Mesenchymal stem cell (in vitro differentiated cells and primary cell): Measurements from ENCODE around the gene HECTD4.

Experiments used
- DNase-seq: peaks from one replicate; pipeline ENCODE4 v3.0.0-alpha.2; 2013
- H2AFZ ChIP-seq: one replicate; pipeline ENCODE4 v1.6.1; 2013; ENCODE audit warnings: low read depth, mild to moderate bottlenecking, control low read depth, inconsistent platforms, low read length, moderate library complexity
- H2AK5ac ChIP-seq: 2 replicates; pipeline ENCODE4 v1.6.1; 2013; ENCODE audit warnings: low read length, moderate library complexity, mild to moderate bottlenecking, inconsistent platforms; ENCODE audit not compliant: severe bottlenecking
- H2BK120ac ChIP-seq: one replicate; pipeline ENCODE4 v1.6.1; 2013; ENCODE audit warnings: low read depth, mild to moderate bottlenecking, inconsistent platforms, low read length, moderate library complexity
- H2BK12ac ChIP-seq, 2 experiments: one replicate each; pipeline ENCODE4 v1.6.1; 2013; ENCODE audit warnings: inconsistent platforms in 2 of 2, low read length in 2 of 2, mild to moderate bottlenecking in 2 of 2, moderate library complexity in 2 of 2, control low read depth in 1 of 2
- H2BK15ac ChIP-seq: one replicate; pipeline ENCODE4 v1.6.1; 2013; ENCODE audit warnings: mild to moderate bottlenecking, low read depth, inconsistent platforms; ENCODE audit not compliant: poor library complexity, severe bottlenecking
- H2BK5ac ChIP-seq: 2 replicates; pipeline ENCODE4 v1.6.1; 2013; ENCODE audit warnings: low read depth, mild to moderate bottlenecking, low read length, control low read depth, inconsistent platforms; ENCODE audit not compliant: poor library complexity, severe bottlenecking
- H3K14ac ChIP-seq, 2 experiments: one replicate each; pipeline ENCODE4 v1.6.1; 2013; ENCODE audit warnings: inconsistent platforms in 2 of 2, low read length in 2 of 2, control low read depth in 1 of 2, mild to moderate bottlenecking in 1 of 2, moderate library complexity in 1 of 2
- H3K18ac ChIP-seq, 2 experiments: one replicate each; pipeline ENCODE4 v1.6.1; 2013; ENCODE audit warnings: inconsistent platforms in 2 of 2, low read length in 2 of 2, control low read depth in 1 of 2, low read depth in 1 of 2, mild to moderate bottlenecking in 1 of 2
- H3K23ac ChIP-seq, 2 experiments: one replicate each; pipeline ENCODE4 v1.6.1; 2013; ENCODE audit warnings: inconsistent platforms in 2 of 2, low read length in 2 of 2, mild to moderate bottlenecking in 2 of 2, moderate library complexity in 2 of 2, control low read depth in 1 of 2
- H3K27ac ChIP-seq: 2 replicates; pipeline ENCODE4 v1.5.1; 2013; ENCODE audit warnings: mild to moderate bottlenecking, moderate library complexity, low read length, control low read depth, inconsistent platforms; ENCODE audit not compliant: poor library complexity, severe bottlenecking
- H3K27me3 ChIP-seq, 2 experiments: 2 replicates each; pipeline versions ENCODE4 v1.6.1 to v1.7.0; 2013; ENCODE audit warnings: low read length in 2 of 2, mild to moderate bottlenecking in 2 of 2, moderate library complexity in 2 of 2, control low read depth in 1 of 2, inconsistent platforms in 1 of 2; ENCODE audit not compliant: control insufficient read depth in 1 of 2, insufficient read depth in 1 of 2
- H3K36me3 ChIP-seq, 2 experiments: 2 replicates each; pipeline versions ENCODE4 v1.6.1 to v1.7.0; 2013; ENCODE audit warnings: low read length in 2 of 2, control low read depth in 1 of 2, inconsistent platforms in 1 of 2, low read depth in 1 of 2, mild to moderate bottlenecking in 1 of 2; ENCODE audit not compliant: insufficient read depth in 2 of 2, control insufficient read depth in 1 of 2
- H3K4ac ChIP-seq, 2 experiments: one replicate each; pipeline ENCODE4 v1.6.1; 2013; ENCODE audit warnings: inconsistent platforms in 2 of 2, low read length in 2 of 2, mild to moderate bottlenecking in 2 of 2, moderate library complexity in 2 of 2, control low read depth in 1 of 2, low read depth in 1 of 2
- H3K4me1 ChIP-seq: 2 replicates; pipeline ENCODE4 v1.6.1; 2013; ENCODE audit warnings: low read depth, low read length, control low read depth; ENCODE audit not compliant: control insufficient read depth, insufficient read depth
- H3K4me2 ChIP-seq: 2 replicates; pipeline ENCODE4 v1.6.1; 2013; ENCODE audit warnings: low read length, mild to moderate bottlenecking, inconsistent platforms; ENCODE audit not compliant: poor library complexity, severe bottlenecking
- H3K4me3 ChIP-seq, 2 experiments: 2 replicates each; pipeline versions ENCODE4 v1.5.1 to v1.7.0; 2013; ENCODE audit warnings: low read length in 2 of 2, mild to moderate bottlenecking in 2 of 2, control low read depth in 1 of 2, low read depth in 1 of 2; ENCODE audit not compliant: insufficient read depth in 1 of 2
- H3K79me1 ChIP-seq: replicated peaks from 2 replicates; pipeline ENCODE4 v1.6.1; 2013; ENCODE audit warnings: mild to moderate bottlenecking, control low read depth, low read length, inconsistent platforms; ENCODE audit not compliant: poor library complexity, severe bottlenecking
- H3K9ac ChIP-seq: 2 replicates; pipeline ENCODE4 v1.7.0; 2013; ENCODE audit warnings: mild to moderate bottlenecking, low read length, moderate library complexity
- H3K9me3 ChIP-seq: 2 replicates; pipeline ENCODE4 v1.7.0; 2013; ENCODE audit warnings: mild to moderate bottlenecking, low read length; ENCODE audit not compliant: control insufficient read depth
- H4K8ac ChIP-seq: one replicate; pipeline ENCODE4 v1.6.1; 2013; ENCODE audit warnings: inconsistent platforms, mild to moderate bottlenecking, low read length, moderate library complexity
- H4K91ac ChIP-seq: one replicate; pipeline ENCODE4 v1.6.1; 2013; ENCODE audit warnings: mild to moderate bottlenecking, low read length, inconsistent platforms
- WGBS: methylation state at CpG from one replicate; pipeline ENCODE4 v1.1.7; 2013; ENCODE audit warnings: mixed read lengths; 5-methylcytosine and 5-hydroxymethylcytosine counted together

The HECTD4 gene

GRCh38 chr12:112354399-112354798 lies 27.8 kb downstream of the HECTD4 start:
- no peak overlapping the region for H2AFZ ChIP-seq
- H4K8ac ChIP-seq: no peak overlapping the region
- H3K79me1 ChIP-seq: peaks cover 16% of the 10 kb centered on the region
- H3K4me3 ChIP-seq: no peak overlapping the region
- H3K4ac ChIP-seq: no peak overlapping the region
- H3K27me3 ChIP-seq: no peaks in the 10 kb centered on the region
- no peak overlapping the region for H2BK5ac ChIP-seq
- H3K9ac ChIP-seq: no peak overlapping the region
- no peak overlapping the region for H2BK120ac ChIP-seq
- no peak overlapping the region for H2BK12ac ChIP-seq
- DNase-seq: no peak
- H4K91ac ChIP-seq: no peak overlapping the region
- no peaks in the 10 kb centered on the region for H3K4me1 ChIP-seq
- H3K36me3 ChIP-seq: no peaks in the 10 kb centered on the region
- H3K27ac ChIP-seq: no peak overlapping the region
- H3K4me2 ChIP-seq: no peak overlapping the region
- H3K18ac ChIP-seq: no peak overlapping the region
- no peak overlapping the region for H2AK5ac ChIP-seq
- H3K14ac ChIP-seq: no peak overlapping the region
- H3K9me3 ChIP-seq: no peaks in the 10 kb centered on the region
- no peak overlapping the region for H2BK15ac ChIP-seq
- WGBS: 98% methylated on average over 4 of the region's 4 CpGs
- H3K23ac ChIP-seq: no peak overlapping the region

- Histone ChIP-seq H4K91ac (no peak overlapping the region), H3K4me3 (no peak overlapping the region), H3K36me3 (no peaks in the 10 kb centered on the region), H2BK120ac (no peak overlapping the region), H2AK5ac (no peak overlapping the region), H3K18ac (no peak overlapping the region), H3K4me2 (no peak overlapping the region), H3K4me1 (no peaks in the 10 kb centered on the region), H2AFZ (no peak overlapping the region), H3K23ac (no peak overlapping the region), H2BK15ac (no peak overlapping the region), H3K27ac (no peak overlapping the region), H2BK5ac (no peak overlapping the region), H3K9me3 (no peaks in the 10 kb centered on the region), H2BK12ac (no peak overlapping the region), H4K8ac (no peak overlapping the region), H3K4ac (no peak overlapping the region), H3K9ac (no peak overlapping the region), H3K79me1 (peaks cover 18% of the 10 kb centered on the region), H3K14ac (no peak overlapping the region), H3K27me3 (no peaks in the 10 kb centered on the region)
- 85% methylated on average over 2 of the region's 3 CpGs for WGBS
- no peak for DNase-seq
These were observed 28.8 kb downstream of the HECTD4 start for GRCh38 chr12:112353393-112353792.

GRCh38 chr12:112352921-112353320 lies 29.3 kb downstream of the HECTD4 start:
- no peak for DNase-seq
- Histone ChIP-seq H3K4me2 (no peak overlapping the region), H3K36me3 (no peaks in the 10 kb centered on the region), H3K4me3 (no peak overlapping the region), H2BK5ac (no peak overlapping the region), H3K9me3 (no peaks in the 10 kb centered on the region), H3K23ac (no peak overlapping the region), H3K27me3 (no peaks in the 10 kb centered on the region), H4K8ac (no peak overlapping the region), H3K4ac (no peak overlapping the region), H2BK120ac (no peak overlapping the region), H2AFZ (no peak overlapping the region), H2BK12ac (no peak overlapping the region), H2BK15ac (no peak overlapping the region), H3K18ac (no peak overlapping the region), H2AK5ac (no peak overlapping the region), H3K9ac (no peak overlapping the region), H3K4me1 (no peaks in the 10 kb centered on the region), H3K14ac (no peak overlapping the region), H4K91ac (no peak overlapping the region), H3K79me1 (peaks cover 19% of the 10 kb centered on the region), H3K27ac (no peak overlapping the region)
- WGBS: no CpG with 5 or more reads among the region's 1 CpG

GRCh38 chr12:112350593-112351592 lies 31.3 kb downstream of the HECTD4 start:
- peaks cover 6% of the 10 kb centered on the region for H3K4me1 ChIP-seq
- no peak overlapping the region for H3K4me2 ChIP-seq
- DNase-seq: no peak
- no peak overlapping the region for H4K8ac ChIP-seq
- no peak overlapping the region for H2AK5ac ChIP-seq
- no peak overlapping the region for H4K91ac ChIP-seq
- H3K14ac ChIP-seq: no peak overlapping the region
- no peak overlapping the region for H3K4ac ChIP-seq
- H2AFZ ChIP-seq: no peak overlapping the region
- no peak overlapping the region for H2BK12ac ChIP-seq
- H2BK15ac ChIP-seq: no peak overlapping the region
- H3K79me1 ChIP-seq: peaks cover 22% of the 10 kb centered on the region
- H3K23ac ChIP-seq: no peak overlapping the region
- no peak overlapping the region for H2BK5ac ChIP-seq
- no peak overlapping the region for H3K9ac ChIP-seq
- no peak overlapping the region for H3K18ac ChIP-seq
- WGBS: 94% methylated on average over 3 of the region's 3 CpGs
- no peak overlapping the region for H3K27ac ChIP-seq
- H3K9me3 ChIP-seq: no peaks in the 10 kb centered on the region
- H3K36me3 ChIP-seq: no peaks in the 10 kb centered on the region
- H3K27me3 ChIP-seq: no peaks in the 10 kb centered on the region
- H3K4me3 ChIP-seq: no peak overlapping the region
- H2BK120ac ChIP-seq: no peak overlapping the region
